Retinal pigment epithelial cell (primary cell): ENCODE measurements around the gene SPO11.

Experiments used
- DNase-seq: peaks from one replicate; pipeline ENCODE4 v3.0.0-alpha.2; 2010; ENCODE audit warnings: low read depth
- H3K4me3 ChIP-seq: 2 replicates; pipeline ENCODE4 v1.5.1; 2011; ENCODE audit warnings: mild to moderate bottlenecking, low read length, control low read depth, moderate library complexity
- TF ChIP-seq, protein P1 (sequence below): conservative IDR thresholded peaks from 2 replicates; pipeline ENCODE4 v1.5.1; 2011; ENCODE audit warnings: low read depth, low read length, control low read depth, inconsistent platforms

The SPO11 gene

DNA sequence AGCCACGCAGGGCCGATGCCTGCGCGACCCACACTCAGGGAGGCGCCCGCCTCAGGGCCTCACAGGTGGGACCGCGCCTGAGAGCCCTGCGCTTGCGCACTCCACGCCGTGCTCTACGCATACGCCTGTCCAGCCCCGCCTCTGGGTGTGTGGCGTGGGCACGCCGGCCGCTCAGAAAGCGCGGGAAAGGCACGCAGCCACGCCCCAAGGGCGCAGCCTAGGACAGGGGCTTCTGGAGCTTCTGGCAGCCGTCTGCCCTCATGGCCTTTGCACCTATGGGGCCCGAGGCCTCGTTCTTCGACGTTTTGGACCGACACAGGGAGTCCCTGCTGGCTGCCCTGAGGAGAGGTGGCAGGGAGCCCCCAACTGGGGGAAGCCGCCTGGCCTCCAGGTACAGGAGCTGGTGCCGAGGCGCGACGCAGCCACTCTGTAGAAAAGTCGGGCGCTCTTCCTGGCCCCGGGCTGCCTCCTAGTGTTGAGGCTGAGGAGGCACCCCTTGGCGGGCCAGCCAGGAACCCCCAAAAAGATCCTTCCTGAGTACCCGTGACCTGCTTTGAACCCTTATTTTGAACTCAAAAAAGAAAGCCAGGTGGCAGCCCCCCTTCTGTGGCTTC, at the start of gene SPO11:
Gene SPO11 (plus strand): TSS at position 196 of the 614 bp plus-strand sequence. CDS start 65 bp downstream, at position 261.
- DNase-seq, result no peak
- no peak within 1 kb of the TSS for H3K4me3 ChIP-seq
- TF ChIP-seq, protein P1, sequence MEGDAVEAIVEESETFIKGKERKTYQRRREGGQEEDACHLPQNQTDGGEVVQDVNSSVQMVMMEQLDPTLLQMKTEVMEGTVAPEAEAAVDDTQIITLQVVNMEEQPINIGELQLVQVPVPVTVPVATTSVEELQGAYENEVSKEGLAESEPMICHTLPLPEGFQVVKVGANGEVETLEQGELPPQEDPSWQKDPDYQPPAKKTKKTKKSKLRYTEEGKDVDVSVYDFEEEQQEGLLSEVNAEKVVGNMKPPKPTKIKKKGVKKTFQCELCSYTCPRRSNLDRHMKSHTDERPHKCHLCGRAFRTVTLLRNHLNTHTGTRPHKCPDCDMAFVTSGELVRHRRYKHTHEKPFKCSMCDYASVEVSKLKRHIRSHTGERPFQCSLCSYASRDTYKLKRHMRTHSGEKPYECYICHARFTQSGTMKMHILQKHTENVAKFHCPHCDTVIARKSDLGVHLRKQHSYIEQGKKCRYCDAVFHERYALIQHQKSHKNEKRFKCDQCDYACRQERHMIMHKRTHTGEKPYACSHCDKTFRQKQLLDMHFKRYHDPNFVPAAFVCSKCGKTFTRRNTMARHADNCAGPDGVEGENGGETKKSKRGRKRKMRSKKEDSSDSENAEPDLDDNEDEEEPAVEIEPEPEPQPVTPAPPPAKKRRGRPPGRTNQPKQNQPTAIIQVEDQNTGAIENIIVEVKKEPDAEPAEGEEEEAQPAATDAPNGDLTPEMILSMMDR, result peak; percentile 21

- TF ChIP-seq, protein P1, result no peak
- no peak overlapping the region for H3K4me3 ChIP-seq
- DNase-seq, result no peak
Observed at GRCh38 chr20:57280221-57280620, 49.4 kb upstream of the SPO11 start.

- no peak for DNase-seq
- TF ChIP-seq, protein P1, result no peak
- no peak overlapping the region for H3K4me3 ChIP-seq
Observed at GRCh38 chr20:57281900-57282299, 47.7 kb upstream of the SPO11 start.

GRCh38 chr20:57282670-57283361, 46.8 kb upstream of the SPO11 start:
- no peak for DNase-seq
- H3K4me3 ChIP-seq, result no peak overlapping the region
- TF ChIP-seq, protein P1, result no peak

DNA sequence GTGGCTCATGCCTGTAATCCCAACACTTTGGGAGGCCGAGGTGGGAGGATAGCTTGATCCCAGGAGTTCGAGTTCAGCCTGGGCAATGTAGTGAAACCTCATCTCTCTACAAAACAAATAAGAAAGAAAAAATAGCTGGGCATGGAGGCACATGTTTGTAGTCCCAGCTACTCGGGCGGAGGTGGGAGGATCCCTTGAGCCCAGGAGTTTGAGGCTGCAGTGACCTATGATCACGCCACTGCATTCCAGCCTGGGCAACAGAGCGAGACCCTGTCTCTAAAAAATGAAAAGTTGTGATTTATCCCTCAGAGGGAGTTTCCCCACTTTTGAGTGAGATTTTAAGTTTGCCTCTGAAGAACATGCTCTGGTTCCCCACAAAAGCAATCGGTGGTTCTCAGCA, 45.7 kb upstream of the SPO11 start:
- no peak overlapping the region for H3K4me3 ChIP-seq
- TF ChIP-seq, protein P1, result no peak
- no peak for DNase-seq

DNA sequence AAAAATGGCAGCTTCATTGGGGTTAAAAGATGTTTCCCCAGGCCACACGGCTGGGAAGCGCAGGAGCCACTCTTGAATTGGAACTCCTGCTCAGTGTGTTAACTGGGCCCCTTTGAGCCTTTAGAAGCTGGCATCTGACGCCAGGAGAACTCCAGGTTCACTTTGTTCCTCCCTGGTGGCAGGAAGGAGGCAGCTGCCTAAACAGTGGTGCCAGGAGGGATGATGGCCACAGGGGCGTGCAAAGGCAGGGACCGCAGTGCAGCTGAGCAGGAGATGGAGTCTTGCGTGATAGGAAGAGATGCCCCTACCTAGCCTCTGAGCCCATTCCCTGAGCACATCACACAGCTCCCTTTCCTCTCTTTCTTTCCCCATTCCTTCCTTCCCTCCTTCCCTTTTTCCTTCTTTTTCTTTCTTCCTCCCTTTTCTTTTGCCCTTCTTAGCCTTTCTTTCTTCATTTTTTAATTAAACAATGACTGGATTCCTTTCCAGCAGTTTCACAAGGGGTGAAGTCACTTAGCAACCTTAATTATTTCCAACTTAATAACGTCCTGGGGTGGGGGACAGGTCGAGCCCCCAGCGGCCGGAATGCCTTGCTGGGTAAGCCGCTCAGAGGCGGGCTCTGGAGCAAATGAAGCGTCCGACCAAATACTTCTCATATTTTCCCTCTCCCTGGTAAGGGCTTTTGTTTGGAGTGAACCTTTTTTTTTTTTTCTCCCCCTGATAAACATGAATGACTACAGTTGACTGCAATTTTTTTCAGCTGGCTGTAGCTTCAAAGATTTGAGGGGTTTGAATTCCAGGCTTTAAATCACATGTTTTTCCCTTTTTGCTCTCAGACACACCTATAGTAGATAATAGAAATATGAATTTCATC, 42.4 kb upstream of the SPO11 start:
- TF ChIP-seq, protein P1, result no peak
- DNase-seq, result no peak
- no peak overlapping the region for H3K4me3 ChIP-seq
